SK-N-SH treated with all-trans-retinoic acid at 6 μM for 48 hours (cell line): ENCODE results near the gene PIGV.

Experiments used
- ATAC-seq: fragments of 200-7000 bp; cut with Tn5 transposase; 3 replicates; pipeline ENCODE4 v1.9.1; 2020; ENCODE audit warnings: mild to moderate bottlenecking, moderate library complexity
- ARNTL ChIP-seq: fragments of 450-650 bp; formaldehyde crosslinking; IDR thresholded peaks from 2 replicates; pipeline ENCODE4 v1.5.0; 2020; ENCODE audit warnings: low read depth, mild to moderate bottlenecking, moderate library complexity, borderline replicate concordance
- CSDC2 ChIP-seq: fragments of 250-450 bp; sonication (Bioruptor Pico); IDR thresholded peaks from 2 replicates; pipeline ENCODE4 v1.5.0; 2020; ENCODE audit warnings: mild to moderate bottlenecking, moderate library complexity
- ESRRG ChIP-seq: fragments of 250-450 bp; sonication (Bioruptor Pico); IDR thresholded peaks from 2 replicates; pipeline ENCODE4 v1.6.1; 2021; ENCODE audit warnings: mild to moderate bottlenecking
- GLIS3 ChIP-seq: fragments of 250-450 bp; sonication (Bioruptor Pico); IDR thresholded peaks from 2 replicates; pipeline ENCODE4 v1.5.0; 2020; ENCODE audit warnings: mild to moderate bottlenecking, moderate library complexity
- ISL1 ChIP-seq: fragments of 250-450 bp; sonication (Bioruptor Pico); IDR thresholded peaks from 2 replicates; pipeline ENCODE4 v2.1.2; 2022; ENCODE audit warnings: mild to moderate bottlenecking, moderate library complexity
- OSR1 ChIP-seq: fragments of 250-450 bp; sonication (Bioruptor Pico); IDR thresholded peaks from 2 replicates; pipeline ENCODE4 v1.8.0; 2022; ENCODE audit warnings: moderate library complexity, mild to moderate bottlenecking, inconsistent platforms
- PPARA ChIP-seq: fragments of 250-450 bp; sonication (Bioruptor Pico); IDR thresholded peaks from 2 replicates; pipeline ENCODE4 v1.5.0; 2020; ENCODE audit warnings: mild to moderate bottlenecking, borderline replicate concordance
- RARB ChIP-seq: fragments of 250-450 bp; sonication (Bioruptor Pico); IDR thresholded peaks from 2 replicates; pipeline ENCODE4 v1.8.0; 2021; ENCODE audit warnings: mild to moderate bottlenecking, moderate library complexity
- TOX ChIP-seq: fragments of 250-450 bp; sonication (Bioruptor Pico); IDR thresholded peaks from 2 replicates; pipeline ENCODE4 v1.8.0; 2021; ENCODE audit warnings: mild to moderate bottlenecking, moderate library complexity, borderline replicate concordance
- ZFP3 ChIP-seq: fragments of 250-450 bp; sonication (Bioruptor Pico); IDR thresholded peaks from 2 replicates; pipeline ENCODE4 v1.5.0; 2020; ENCODE audit warnings: mild to moderate bottlenecking, moderate library complexity
- ZNF565 ChIP-seq: fragments of 450-650 bp; formaldehyde crosslinking; conservative IDR thresholded peaks from 2 replicates; pipeline ENCODE4 v1.5.0; 2020; ENCODE audit warnings: low read depth, mild to moderate bottlenecking, moderate library complexity
- ZNF70 ChIP-seq: fragments of 450-650 bp; formaldehyde crosslinking; IDR thresholded peaks from 2 replicates; pipeline ENCODE4 v1.5.0; 2020; ENCODE audit warnings: mild to moderate bottlenecking, moderate library complexity
- ZNF8 ChIP-seq: fragments of 450-650 bp; formaldehyde crosslinking; IDR thresholded peaks from 2 replicates; pipeline ENCODE4 v1.5.0; 2020; ENCODE audit warnings: mild to moderate bottlenecking, moderate library complexity
- TF ChIP-seq, protein P1 (sequence below): fragments of 250-450 bp; sonication (Bioruptor Pico); IDR thresholded peaks from 2 replicates; pipeline ENCODE4 v1.8.0; 2020; ENCODE audit warnings: mild to moderate bottlenecking, moderate library complexity, borderline replicate concordance
- TF ChIP-seq, protein P2 (sequence below): fragments of 250-450 bp; sonication (Bioruptor Pico); IDR thresholded peaks from 2 replicates; pipeline ENCODE4 v1.5.1; 2020; ENCODE audit warnings: low read depth, mild to moderate bottlenecking, moderate library complexity
- TF ChIP-seq, protein P3 (sequence below): fragments of 250-450 bp; sonication (Bioruptor Pico); IDR thresholded peaks from 2 replicates; pipeline ENCODE4 v1.8.0; 2021; ENCODE audit warnings: low read depth, mild to moderate bottlenecking, moderate library complexity, borderline replicate concordance
- TF ChIP-seq, protein P4 (sequence below): fragments of 250-450 bp; sonication (Bioruptor Pico); IDR thresholded peaks from 2 replicates; pipeline ENCODE4 v1.5.1; 2021; ENCODE audit warnings: mild to moderate bottlenecking, moderate library complexity

Gene PIGV

DNA sequence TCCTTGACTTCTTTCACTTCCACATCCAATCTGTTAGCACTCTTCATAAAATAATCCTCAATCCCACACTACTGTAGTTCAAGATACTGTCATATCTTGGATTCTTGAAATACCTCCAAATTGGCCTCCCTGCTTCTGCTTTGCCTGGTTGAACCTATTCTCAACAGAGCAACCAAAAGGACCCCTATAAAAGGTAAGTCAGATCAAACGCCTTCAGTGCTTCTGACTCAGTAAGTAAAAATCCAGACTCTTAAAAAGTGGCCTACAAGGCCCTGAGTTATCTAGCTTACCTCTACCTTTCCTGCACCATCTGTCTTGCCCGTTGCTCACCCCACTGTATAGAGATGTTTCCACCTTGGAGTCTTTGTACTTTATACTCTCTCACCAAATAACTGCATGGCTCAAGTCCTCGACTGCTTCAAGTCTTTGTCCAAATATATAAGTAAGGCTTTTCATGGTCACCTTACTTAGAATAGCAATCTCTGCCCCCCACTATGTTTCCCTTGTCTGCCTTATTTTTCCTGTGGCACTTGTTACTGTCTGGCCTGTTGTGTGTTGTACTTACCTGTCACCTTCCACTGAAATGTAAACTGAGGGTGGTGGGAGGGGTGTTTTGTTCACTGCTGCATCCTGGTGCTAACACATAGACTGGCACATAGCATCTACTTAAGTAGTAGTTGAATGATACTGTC, 5.1 kb upstream of the PIGV start (continued):
- TF ChIP-seq, protein P1, sequence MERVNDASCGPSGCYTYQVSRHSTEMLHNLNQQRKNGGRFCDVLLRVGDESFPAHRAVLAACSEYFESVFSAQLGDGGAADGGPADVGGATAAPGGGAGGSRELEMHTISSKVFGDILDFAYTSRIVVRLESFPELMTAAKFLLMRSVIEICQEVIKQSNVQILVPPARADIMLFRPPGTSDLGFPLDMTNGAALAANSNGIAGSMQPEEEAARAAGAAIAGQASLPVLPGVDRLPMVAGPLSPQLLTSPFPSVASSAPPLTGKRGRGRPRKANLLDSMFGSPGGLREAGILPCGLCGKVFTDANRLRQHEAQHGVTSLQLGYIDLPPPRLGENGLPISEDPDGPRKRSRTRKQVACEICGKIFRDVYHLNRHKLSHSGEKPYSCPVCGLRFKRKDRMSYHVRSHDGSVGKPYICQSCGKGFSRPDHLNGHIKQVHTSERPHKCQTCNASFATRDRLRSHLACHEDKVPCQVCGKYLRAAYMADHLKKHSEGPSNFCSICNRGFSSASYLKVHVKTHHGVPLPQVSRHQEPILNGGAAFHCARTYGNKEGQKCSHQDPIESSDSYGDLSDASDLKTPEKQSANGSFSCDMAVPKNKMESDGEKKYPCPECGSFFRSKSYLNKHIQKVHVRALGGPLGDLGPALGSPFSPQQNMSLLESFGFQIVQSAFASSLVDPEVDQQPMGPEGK = no peak
- TF ChIP-seq CSDC2 (CRISPR knock-in tag) (no peak), ESRRG (no peak), TOX (CRISPR knock-in tag) (no peak), OSR1 (CRISPR knock-in tag) (no peak)
- TF ChIP-seq, protein P2, sequence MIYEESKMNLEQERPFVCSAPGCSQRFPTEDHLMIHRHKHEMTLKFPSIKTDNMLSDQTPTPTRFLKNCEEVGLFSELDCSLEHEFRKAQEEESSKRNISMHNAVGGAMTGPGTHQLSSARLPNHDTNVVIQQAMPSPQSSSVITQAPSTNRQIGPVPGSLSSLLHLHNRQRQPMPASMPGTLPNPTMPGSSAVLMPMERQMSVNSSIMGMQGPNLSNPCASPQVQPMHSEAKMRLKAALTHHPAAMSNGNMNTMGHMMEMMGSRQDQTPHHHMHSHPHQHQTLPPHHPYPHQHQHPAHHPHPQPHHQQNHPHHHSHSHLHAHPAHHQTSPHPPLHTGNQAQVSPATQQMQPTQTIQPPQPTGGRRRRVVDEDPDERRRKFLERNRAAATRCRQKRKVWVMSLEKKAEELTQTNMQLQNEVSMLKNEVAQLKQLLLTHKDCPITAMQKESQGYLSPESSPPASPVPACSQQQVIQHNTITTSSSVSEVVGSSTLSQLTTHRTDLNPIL (CRISPR knock-in tag) = no peak
- TF ChIP-seq, protein P3, sequence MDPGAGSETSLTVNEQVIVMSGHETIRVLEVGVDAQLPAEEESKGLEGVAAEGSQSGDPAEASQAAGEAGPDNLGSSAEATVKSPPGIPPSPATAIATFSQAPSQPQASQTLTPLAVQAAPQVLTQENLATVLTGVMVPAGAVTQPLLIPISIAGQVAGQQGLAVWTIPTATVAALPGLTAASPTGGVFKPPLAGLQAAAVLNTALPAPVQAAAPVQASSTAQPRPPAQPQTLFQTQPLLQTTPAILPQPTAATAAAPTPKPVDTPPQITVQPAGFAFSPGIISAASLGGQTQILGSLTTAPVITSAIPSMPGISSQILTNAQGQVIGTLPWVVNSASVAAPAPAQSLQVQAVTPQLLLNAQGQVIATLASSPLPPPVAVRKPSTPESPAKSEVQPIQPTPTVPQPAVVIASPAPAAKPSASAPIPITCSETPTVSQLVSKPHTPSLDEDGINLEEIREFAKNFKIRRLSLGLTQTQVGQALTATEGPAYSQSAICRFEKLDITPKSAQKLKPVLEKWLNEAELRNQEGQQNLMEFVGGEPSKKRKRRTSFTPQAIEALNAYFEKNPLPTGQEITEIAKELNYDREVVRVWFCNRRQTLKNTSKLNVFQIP (CRISPR knock-in tag) = no peak

DNA sequence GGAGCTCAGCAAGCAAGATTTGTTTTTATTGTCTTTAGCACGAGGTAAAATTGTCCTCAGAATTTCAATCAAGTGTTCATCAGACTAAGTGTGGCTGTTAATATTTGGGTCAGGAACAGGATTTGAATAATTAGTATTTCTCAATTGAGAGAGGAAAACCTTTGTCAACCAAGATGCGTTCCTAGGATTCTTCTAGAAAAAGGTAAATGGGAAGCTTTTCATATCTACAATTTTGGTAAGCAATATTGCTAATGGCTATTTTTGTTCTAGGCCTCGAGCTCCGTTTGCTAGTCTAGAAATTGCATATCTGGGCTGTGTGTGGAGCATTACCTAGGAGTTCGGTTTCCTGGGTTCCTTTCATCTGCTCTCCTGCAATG, 4.1 kb upstream of the PIGV start:
- ATAC-seq = no peak
- TF ChIP-seq OSR1 (CRISPR knock-in tag) = no peak
- no peak for TF ChIP-seq ZNF70 (CRISPR knock-in tag)
- TF ChIP-seq, protein P2 (CRISPR knock-in tag) = no peak
- no peak for TF ChIP-seq RARB (CRISPR knock-in tag)
- TF ChIP-seq ZNF8 (CRISPR knock-in tag) = no peak
- TF ChIP-seq ESRRG = no peak
- no peak for TF ChIP-seq CSDC2 (CRISPR knock-in tag)

DNA sequence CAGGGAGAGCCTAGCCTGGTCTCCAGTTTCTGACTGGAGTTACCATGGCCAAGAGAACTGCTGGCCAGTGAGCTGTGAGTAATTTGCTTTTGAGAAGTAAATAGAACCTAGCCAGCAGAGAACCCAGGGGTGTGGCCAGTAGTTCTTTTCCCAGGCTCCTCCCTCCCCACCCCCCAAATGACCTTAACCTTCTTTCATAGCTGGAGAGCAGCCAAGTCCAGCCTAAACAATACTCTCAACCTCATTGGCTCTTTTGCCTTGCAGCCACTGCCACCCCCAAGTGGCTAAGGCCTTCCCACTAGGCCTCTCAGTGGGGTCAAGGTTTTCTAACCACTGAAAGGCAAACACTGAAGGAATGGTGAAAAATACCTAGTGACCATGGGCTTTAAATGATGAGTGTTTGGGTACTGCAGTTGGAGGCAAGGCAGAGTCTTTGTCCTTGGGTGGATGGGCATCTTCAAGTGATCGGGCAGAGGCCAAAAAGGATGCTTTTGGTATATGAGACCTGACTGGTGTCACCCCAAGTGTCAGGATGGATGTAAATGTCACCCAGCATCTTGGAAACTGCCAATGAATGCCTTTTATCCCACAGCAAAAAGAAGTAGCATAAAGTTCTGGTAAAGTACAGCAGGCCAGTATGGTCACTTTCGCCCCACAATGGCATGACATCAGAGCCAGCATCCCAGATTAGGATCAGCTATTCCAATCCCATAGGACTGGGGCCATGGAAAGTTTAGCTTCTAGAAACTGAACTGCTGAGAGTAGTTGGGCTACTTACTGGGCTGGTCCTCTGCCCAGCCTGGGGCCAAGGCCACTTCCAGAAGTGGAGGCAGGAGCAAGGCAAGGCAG, 3.5 kb upstream of the PIGV start:
- ATAC-seq = no peak
- TF ChIP-seq OSR1 (CRISPR knock-in tag) (no peak), ARNTL (CRISPR knock-in tag) (no peak), ZNF8 (CRISPR knock-in tag) (no peak), ZNF70 (CRISPR knock-in tag) (no peak), PPARA (CRISPR knock-in tag) (no peak)

DNA sequence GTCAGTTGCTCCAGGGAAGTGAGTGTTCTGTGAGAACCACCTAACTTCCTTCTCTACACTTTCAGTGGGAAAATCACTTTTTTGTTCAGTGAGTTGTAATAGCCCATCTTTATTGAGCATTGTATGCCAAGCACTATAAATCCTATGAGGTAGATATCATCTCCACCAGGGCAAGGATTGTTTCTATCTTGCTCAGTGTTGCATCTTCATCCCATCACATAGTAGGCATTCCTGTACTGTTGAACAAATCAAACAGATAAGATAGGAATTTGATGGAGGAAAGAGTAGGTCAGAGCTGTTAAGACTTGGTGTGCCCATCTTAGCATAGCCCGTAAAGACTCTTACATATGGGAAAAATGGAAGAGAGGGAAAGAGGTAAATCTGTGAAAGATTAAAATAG, 2.9 kb upstream of the PIGV start:
- no peak for ATAC-seq
- no peak for TF ChIP-seq GLIS3 (CRISPR knock-in tag)
- TF ChIP-seq ZNF8 (CRISPR knock-in tag) = no peak
- TF ChIP-seq OSR1 (CRISPR knock-in tag) = no peak
- TF ChIP-seq, protein P1 = no peak
- no peak for TF ChIP-seq ISL1 (CRISPR knock-in tag)
- no peak for TF ChIP-seq CSDC2 (CRISPR knock-in tag)
- TF ChIP-seq ARNTL (CRISPR knock-in tag) = no peak
- TF ChIP-seq, protein P2 (CRISPR knock-in tag) = no peak
- no peak for TF ChIP-seq ZFP3
- TF ChIP-seq ZNF565 (CRISPR knock-in tag) = no peak
- TF ChIP-seq, protein P4, sequence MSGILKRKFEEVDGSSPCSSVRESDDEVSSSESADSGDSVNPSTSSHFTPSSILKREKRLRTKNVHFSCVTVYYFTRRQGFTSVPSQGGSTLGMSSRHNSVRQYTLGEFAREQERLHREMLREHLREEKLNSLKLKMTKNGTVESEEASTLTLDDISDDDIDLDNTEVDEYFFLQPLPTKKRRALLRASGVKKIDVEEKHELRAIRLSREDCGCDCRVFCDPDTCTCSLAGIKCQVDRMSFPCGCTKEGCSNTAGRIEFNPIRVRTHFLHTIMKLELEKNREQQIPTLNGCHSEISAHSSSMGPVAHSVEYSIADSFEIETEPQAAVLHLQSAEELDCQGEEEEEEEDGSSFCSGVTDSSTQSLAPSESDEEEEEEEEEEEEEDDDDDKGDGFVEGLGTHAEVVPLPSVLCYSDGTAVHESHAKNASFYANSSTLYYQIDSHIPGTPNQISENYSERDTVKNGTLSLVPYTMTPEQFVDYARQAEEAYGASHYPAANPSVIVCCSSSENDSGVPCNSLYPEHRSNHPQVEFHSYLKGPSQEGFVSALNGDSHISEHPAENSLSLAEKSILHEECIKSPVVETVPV = no peak
